K562 (cell line): ENCODE measurements around the gene IGIP.

Experiments used
- CBFB ChIP-seq: sonication (generic); formaldehyde crosslinking; IDR thresholded peaks from 2 replicates; pipeline ENCODE4 v1.4.0; 2020; ENCODE audit warnings: mild to moderate bottlenecking, missing genetic modification reagents
- NRF1 ChIP-seq, 2 experiments: fragments of 450-650 bp; IDR thresholded peaks in 1 of 2; conservative IDR thresholded peaks in 1 of 2; 2 replicates each; pipeline ENCODE4 v1.6.1; 2014; ENCODE audit warnings: mild to moderate bottlenecking in 2 of 2
- TRIM28 ChIP-seq: fragments of 450-650 bp; IDR thresholded peaks from 2 replicates; pipeline ENCODE4 v1.6.1; 2017
- ZNF263 ChIP-seq: sonication (generic); formaldehyde crosslinking; IDR thresholded peaks from 2 replicates; pipeline ENCODE4 v1.8.0; 2022; ENCODE audit warnings: mild to moderate bottlenecking, missing genetic modification reagents, borderline replicate concordance
- ZNF354B ChIP-seq: fragments of 250-450 bp; sonication (Bioruptor Pico); IDR thresholded peaks from 2 replicates; pipeline ENCODE4 v1.4.0; 2020

DNA sequence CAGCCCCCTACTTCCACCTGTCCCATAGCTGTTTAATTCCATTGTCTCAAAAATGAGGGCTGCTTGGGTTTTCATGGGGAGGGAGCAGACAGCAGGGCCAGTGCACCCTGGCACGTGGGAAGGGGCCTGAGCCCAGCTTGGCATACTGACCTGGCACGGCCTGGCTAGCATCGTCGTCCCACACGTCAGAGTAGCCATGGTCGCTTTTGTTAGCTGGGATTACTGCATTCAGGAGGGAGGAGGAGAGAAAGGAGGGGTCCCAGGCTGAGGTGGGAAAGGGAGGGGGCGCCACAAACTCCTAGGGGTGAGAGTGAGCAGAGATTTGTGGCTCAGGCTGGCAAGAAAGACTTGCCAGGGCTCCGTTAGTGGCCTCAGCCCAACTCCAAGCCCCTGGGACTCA, 28.2 kb downstream of the IGIP start:
- no peak for TF ChIP-seq ZNF263 (CRISPR knock-in tag)
- no peak for TF ChIP-seq ZNF354B (CRISPR knock-in tag)
- TF ChIP-seq TRIM28 = no peak
- TF ChIP-seq NRF1 (conservative IDR thresholded peaks at IDR 0.05 in 1 of 2, IDR thresholded peaks at IDR 0.05 in 1 of 2) = no peak
- no peak for TF ChIP-seq CBFB
